ENCODE measurements around the gene TNFSF13. TPM values are rescaled to one million over a fixed set of nuclear protein-coding genes. Genes with fewer than 3 reads are reported as not detected.

The TNFSF13 gene
- total RNA-seq, 1 experiment from 2014 or later, result 0.40 TPM

DNA sequence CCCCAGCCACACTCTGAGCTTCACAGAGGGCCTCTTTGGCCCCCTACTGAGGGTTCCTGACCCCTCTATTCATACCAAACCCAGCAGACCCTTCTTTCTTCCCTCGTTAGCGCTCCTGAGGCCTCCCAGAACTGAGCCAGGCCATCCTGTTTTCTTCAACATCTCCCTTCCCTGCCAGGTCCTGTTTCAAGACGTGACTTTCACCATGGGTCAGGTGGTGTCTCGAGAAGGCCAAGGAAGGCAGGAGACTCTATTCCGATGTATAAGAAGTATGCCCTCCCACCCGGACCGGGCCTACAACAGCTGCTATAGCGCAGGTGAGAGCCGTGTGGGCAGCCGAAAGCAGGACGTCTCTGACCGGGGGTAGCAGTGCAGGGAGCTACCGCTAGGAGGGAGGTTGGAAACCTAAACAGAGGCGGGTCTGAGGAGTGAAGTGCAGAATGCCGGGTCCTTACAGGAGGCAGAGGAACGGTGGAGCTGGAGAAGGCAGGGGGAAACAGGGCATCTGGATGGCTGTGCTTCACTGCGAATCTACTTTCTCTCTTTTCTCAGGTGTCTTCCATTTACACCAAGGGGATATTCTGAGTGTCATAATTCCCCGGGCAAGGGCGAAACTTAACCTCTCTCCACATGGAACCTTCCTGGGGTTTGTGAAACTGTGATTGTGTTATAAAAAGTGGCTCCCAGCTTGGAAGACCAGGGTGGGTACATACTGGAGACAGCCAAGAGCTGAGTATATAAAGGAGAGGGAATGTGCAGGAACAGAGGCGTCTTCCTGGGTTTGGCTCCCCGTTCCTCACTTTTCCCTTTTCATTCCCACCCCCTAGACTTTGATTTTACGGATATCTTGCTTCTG, 1.9 kb downstream of the TNFSF13 start:
- peak; percentile 43 to 46 for DNase-seq
- Histone ChIP-seq H3K9me3 (replicated peaks) (no peaks in the 10 kb centered on the region), H3K36me3 (peaks cover 9% of the 10 kb centered on the region), H3K27me3 (no peaks in the 10 kb centered on the region), H3K27ac (no peak overlapping the region), H3K4me1 (0 out of 2 replicates have a peak, but pooled peaks cover 5% of the 10 kb centered on the region), H3K4me3 (peak overlapping the region; percentile 76)

DNA sequence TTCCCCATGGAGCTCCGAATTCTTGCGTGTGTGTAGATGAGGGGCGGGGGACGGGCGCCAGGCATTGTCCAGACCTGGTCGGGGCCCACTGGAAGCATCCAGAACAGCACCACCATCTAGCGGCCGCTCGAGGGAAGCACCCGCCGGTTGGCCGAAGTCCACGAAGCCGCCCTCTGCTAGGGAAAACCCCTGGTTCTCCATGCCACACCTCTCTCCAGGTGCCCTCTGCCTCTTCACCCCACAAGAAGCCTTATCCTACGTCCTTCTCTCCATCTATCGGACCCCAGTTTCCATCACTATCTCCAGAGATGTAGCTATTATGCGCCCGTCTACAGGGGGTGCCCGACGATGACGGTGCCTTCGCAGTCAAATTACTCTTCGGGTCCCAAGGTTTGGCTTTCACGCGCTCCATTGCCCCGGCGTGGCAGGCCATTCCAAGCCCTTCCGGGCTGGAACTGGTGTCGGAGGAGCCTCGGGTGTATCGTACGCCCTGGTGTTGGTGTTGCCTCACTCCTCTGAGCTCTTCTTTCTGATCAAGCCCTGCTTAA, 2.6 kb downstream of the TNFSF13 start:
- H3K9me3 ChIP-seq (replicated peaks), result no peaks in the 10 kb centered on the region

DNA sequence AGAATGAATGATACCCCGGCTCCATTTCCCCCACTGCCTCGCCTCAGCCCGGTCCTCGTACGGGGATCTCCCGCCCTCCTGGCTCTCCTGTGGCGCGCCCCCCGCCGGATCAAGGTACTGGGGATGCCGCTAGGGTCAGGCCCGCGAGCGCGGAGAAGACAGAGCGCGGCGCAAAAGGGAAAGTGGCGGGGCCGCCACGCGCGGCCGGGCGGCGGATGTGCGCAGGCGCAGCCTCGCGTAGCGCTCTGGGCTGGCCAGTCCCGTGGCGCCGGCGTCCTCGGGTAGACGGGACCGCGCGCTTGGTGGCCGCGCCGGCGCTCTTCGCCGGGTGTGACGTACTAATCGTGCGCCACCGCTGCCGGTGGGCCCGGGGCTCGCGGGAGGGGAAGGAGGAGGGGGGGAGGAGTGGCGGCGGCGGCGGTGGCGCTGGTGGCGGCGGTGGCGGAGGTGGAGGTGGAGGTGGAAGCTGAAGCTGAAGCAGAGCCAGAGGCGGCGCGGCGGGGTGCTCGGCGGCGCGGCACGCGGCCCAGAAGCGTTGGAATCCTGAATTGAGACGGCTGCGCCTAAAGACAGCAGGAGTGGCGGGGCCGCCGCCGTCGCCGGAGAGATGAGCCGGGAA, 3.1 kb downstream of the TNFSF13 start, which contains the start of gene SENP3:
Gene SENP3 (plus strand): TSS at position 331 of the 619 bp plus-strand sequence. CDS start 1,158 bp downstream, outside the sequence.
- Histone ChIP-seq H3K4me1 (0 out of 2 replicates have a peak, but pooled peaks cover 5% of the 10 kb centered on the region), H3K4me3 (peak within 1 kb of the TSS; percentile 76), H3K27me3 (no peaks in the 10 kb centered on the region), H3K9me3 (replicated peaks) (no peaks in the 10 kb centered on the region), H3K36me3 (peaks cover 13% of the 10 kb centered on the region), H3K27ac (peak within 1 kb of the TSS; percentile 55)
- DNase-seq, result peak; percentile 79 to 82

More for the DNA sequence above, 2.6 kb downstream of the TNFSF13 start:
- H3K27ac ChIP-seq, result peak overlapping the region; percentile 55
- peak overlapping the region; percentile 76 for H3K4me3 ChIP-seq
- H3K4me1 ChIP-seq, result 0 out of 2 replicates have a peak, but pooled peaks cover 5% of the 10 kb centered on the region
- no peaks in the 10 kb centered on the region for H3K27me3 ChIP-seq
- peaks cover 13% of the 10 kb centered on the region for H3K36me3 ChIP-seq
- peak; percentile 78 to 84 for DNase-seq

DNA sequence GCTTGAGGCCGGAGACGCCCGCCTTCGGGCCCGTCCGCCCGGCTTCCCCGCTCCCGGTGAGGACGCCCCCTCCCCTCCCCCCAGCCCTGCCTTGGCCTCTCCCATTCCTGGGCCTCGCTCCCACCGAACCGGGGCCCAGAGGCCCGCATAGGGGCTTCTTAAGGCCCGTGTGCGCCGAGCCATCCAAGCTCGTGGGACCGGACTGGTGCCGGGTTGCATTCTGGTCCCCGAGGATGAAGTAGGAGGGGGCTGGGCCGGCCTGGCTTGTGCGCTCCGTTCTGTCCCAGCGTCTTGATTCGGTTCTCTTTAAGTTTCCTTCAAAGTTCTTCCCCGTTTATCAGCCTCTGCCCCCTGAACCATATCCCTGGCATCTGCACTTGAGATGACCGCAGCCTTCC, 3.7 kb downstream of the TNFSF13 start:
- Histone ChIP-seq H3K9me3 (replicated peaks) (no peaks in the 10 kb centered on the region), H3K27me3 (no peaks in the 10 kb centered on the region), H3K36me3 (peaks cover 18% of the 10 kb centered on the region), H3K27ac (peak overlapping the region; percentile 55), H3K4me3 (peak overlapping the region; percentile 76), H3K4me1 (0 out of 2 replicates have a peak, but pooled peaks cover 5% of the 10 kb centered on the region)
- DNase-seq, result no peak

DNA sequence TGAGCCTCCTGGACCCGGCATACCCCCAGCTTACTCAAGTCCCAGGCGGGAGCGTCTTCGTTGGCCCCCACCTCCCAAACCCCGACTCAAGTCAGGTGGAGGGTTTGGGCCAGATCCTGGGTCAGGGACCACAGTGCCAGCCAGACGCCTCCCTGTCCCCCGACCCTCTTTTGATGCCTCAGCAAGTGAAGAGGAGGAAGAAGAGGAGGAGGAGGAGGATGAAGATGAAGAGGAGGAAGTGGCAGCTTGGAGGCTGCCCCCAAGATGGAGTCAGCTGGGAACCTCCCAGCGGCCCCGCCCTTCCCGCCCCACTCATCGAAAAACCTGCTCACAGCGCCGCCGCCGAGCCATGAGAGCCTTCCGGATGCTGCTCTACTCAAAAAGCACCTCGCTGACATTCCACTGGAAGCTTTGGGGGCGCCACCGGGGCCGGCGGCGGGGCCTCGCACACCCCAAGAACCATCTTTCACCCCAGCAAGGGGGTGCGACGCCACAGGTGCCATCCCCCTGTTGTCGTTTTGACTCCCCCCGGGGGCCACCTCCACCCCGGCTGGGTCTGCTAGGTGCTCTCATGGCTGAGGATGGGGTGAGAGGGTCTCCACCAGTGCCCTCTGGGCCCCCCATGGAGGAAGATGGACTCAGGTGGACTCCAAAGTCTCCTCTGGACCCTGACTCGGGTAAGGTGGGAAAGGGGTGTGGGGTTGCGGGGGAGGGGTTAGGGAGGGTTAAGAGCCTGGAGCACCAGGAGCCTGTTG, 4.7 kb downstream of the TNFSF13 start:
- no peak overlapping the region for H3K27ac ChIP-seq
- peaks cover 18% of the 10 kb centered on the region for H3K36me3 ChIP-seq
- no peak overlapping the region; the same call in 1 of the 2 replicates for H3K4me3 ChIP-seq
- H3K4me1 ChIP-seq, result 0 out of 2 replicates have a peak, but pooled peaks cover 2% of the 10 kb centered on the region
- no peaks in the 10 kb centered on the region for H3K9me3 ChIP-seq (replicated peaks)
- H3K27me3 ChIP-seq, result no peaks in the 10 kb centered on the region
- no peak for DNase-seq

DNA sequence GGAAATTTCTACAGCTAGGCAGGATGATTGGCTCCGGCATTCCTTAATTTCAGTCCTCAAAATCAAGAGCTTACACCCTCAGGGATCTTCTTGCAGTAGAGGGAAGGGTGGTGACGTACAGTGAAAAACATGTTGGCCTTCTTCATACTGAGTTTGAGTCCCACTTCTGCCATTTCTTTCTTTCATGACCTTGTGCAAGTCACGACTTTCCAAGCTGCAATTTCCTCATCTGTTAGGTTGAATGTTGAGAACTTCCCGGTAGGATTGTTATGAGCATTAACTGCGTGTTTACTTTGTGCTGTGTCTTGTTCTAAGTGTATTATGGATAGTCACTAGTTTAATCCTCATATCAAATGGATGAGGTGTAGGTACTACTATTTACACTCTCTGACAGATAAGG, 11.0 kb downstream of the TNFSF13 start:
- Histone ChIP-seq H3K27me3 (no peaks in the 10 kb centered on the region), H3K4me3 (no peak overlapping the region), H3K27ac (no peak overlapping the region), H3K4me1 (no peaks in the 10 kb centered on the region), H3K36me3 (peaks cover 38% of the 10 kb centered on the region), H3K9me3 (replicated peaks) (no peaks in the 10 kb centered on the region)
- DNase-seq, result no peak

DNA sequence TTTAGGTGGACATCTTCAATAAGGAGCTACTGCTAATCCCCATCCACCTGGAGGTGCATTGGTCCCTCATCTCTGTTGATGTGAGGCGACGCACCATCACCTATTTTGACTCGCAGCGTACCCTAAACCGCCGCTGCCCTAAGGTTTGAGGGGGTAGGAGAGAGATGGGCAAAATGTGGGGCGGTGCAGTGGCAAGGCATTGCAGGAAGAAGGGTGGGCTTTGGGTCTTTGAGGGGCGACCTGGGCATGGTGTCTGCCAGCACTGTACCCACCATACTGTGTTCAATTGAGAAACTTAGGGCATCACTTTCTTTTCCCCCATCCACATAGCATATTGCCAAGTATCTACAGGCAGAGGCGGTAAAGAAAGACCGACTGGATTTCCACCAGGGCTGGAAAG, 11.8 kb downstream of the TNFSF13 start:
- Histone ChIP-seq H3K36me3 (peaks cover 39% of the 10 kb centered on the region), H3K27ac (no peak overlapping the region), H3K9me3 (replicated peaks) (no peaks in the 10 kb centered on the region), H3K4me3 (no peak overlapping the region), H3K27me3 (no peaks in the 10 kb centered on the region), H3K4me1 (no peaks in the 10 kb centered on the region)
- no peak for DNase-seq

DNA sequence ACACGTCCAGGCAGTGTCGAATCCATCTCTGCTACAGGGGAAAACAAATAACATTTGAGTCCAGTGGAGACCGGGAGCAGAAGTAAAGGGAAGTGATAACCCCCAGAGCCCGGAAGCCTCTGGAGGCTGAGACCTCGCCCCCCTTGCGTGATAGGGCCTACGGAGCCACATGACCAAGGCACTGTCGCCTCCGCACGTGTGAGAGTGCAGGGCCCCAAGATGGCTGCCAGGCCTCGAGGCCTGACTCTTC, 13.7 kb downstream of the TNFSF13 start:
- no peak for DNase-seq
- no peaks in the 10 kb centered on the region for H3K4me1 ChIP-seq
- H3K36me3 ChIP-seq, result peaks cover 48% of the 10 kb centered on the region
- H3K9me3 ChIP-seq (replicated peaks), result no peaks in the 10 kb centered on the region
- no peak overlapping the region for H3K27ac ChIP-seq
- no peaks in the 10 kb centered on the region for H3K27me3 ChIP-seq
- H3K4me3 ChIP-seq, result peak overlapping the region; percentile 40

DNA sequence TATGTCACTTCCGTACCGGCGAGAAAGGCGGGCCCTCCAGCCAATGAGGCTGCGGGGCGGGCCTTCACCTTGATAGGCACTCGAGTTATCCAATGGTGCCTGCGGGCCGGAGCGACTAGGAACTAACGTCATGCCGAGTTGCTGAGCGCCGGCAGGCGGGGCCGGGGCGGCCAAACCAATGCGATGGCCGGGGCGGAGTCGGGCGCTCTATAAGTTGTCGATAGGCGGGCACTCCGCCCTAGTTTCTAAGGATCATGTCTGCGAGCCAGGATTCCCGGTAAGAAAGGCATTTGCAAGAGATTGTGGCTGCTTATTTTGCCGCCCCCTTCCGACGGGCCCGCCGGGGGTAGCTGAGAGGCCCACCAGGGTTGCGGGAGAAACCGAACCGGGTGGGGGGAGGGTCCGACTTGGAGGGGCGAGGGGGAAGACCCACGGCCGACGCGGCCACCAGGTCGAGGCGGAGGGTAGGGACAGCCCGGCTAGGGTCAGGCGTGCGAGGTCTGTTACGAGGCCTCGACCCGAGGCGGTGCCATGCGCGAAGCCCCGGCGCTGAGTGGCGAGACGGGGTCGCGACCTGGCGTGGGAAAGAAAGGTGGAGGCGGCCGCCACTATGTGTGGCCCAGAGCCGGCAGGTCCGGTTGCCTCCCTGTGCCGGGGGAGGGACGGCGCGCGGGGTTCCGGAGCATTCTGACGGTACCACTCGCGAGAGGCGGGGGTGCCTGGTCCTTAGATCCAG, 14.2 kb downstream of the TNFSF13 start:
- Histone ChIP-seq H3K27ac (peak overlapping the region; percentile 81), H3K4me1 (no peaks in the 10 kb centered on the region), H3K4me3 (peak overlapping the region; percentile 81), H3K9me3 (replicated peaks) (no peaks in the 10 kb centered on the region), H3K36me3 (peaks cover 53% of the 10 kb centered on the region), H3K27me3 (no peaks in the 10 kb centered on the region)
- DNase-seq, result peak; percentile 96 to 97

DNA sequence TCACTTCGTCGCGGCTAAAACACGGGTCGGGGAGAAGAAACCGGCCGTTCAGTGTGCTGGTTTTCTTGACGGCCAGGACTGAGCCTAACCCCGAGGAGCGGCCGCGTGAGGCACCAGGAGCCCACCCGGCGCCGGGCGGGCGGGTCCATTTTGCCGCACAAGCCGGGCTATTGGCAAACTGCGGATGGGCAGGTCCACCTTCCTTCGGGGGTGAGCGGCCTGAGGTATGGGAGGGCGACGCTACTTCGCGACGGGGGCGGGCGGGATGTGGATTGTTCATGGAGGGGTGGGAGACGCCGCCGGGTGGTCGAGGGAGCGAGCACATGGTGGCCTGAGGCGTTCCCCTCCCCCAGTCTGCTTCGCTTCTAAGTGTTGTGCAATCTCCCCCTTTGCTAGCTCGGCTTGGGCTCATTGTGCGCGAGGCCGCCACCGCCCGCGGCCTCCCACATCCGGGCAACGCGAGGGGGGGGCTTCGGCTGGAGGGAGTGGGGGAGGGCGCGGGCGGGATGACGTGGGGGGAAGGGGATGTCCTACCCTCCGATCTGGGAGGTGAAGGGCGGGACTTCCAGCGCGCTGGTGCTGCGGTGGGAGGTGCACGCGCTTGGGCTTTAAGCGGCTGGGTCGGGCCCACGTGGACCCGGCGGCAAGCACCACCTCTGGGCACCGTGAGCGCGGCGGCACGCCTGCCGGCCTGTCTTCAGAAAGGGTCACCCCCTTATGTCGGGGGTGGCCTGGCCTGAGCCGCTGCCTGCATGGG, 15.0 kb downstream of the TNFSF13 start:
- no peaks in the 10 kb centered on the region for H3K27me3 ChIP-seq
- H3K4me3 ChIP-seq, result peak overlapping the region; percentile 81
- no peaks in the 10 kb centered on the region for H3K9me3 ChIP-seq (replicated peaks)
- H3K4me1 ChIP-seq, result no peaks in the 10 kb centered on the region
- DNase-seq, result peak; percentile 73 to 78
- peaks cover 59% of the 10 kb centered on the region for H3K36me3 ChIP-seq
- H3K27ac ChIP-seq, result peak overlapping the region; percentile 81

DNA sequence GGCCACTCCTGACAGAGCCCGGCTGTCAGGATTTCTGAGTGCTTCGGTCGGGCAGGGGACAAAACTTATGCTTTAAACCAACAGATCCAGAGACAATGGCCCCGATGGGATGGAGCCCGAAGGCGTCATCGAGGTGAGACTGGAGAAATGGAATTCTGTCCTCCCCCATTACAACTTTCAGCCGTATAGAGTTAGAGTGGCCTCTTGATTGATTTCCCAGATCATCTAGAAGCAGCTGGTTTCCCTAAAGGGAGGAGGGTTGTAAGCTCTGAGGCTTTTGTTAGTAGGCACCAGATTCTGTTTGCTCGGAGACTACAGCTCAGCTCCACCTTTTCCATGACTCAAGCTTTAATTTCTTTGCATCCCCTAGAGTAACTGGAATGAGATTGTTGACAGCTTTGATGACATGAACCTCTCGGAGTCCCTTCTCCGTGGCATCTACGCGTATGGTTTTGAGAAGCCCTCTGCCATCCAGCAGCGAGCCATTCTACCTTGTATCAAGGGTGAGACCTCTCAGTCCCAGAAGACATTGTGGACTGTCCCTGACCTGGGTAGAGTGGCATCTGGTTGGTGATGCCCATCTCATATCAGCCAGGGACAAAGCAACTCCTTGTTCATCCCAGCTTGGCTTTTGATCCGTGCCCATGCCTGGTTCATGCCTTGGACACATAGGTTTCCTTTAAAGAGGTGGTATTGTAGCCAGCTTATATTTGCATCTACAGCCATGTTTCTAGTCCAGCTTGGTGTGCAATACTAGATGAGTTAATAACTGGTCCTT, 15.8 kb downstream of the TNFSF13 start:
- Histone ChIP-seq H3K27ac (no peak overlapping the region), H3K36me3 (peaks cover 67% of the 10 kb centered on the region), H3K27me3 (no peaks in the 10 kb centered on the region), H3K4me3 (peak overlapping the region; percentile 81), H3K9me3 (replicated peaks) (no peaks in the 10 kb centered on the region), H3K4me1 (no peaks in the 10 kb centered on the region)
- DNase-seq, result no peak

DNA sequence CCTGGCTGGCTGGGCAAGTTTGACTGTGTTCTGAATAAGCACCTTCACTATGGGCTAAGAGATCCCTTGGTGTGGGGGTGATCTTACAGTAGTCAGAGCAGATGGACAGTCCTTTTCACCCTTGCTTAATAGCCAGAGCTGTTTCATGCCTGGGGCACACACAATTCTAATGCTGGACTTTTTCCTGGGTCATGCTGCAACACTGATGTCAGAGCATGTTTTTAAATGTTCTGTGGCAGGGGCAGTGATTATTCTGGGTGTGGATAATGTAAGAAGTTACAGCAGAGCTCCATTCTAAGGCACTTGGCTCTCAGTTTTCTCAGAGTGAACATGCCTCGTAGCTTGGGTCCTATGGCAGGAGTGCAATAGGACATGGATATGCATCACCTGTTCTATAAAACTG, 16.9 kb downstream of the TNFSF13 start:
- no peak for DNase-seq
- Histone ChIP-seq H3K4me3 (no peak overlapping the region), H3K36me3 (peaks cover 72% of the 10 kb centered on the region), H3K4me1 (no peaks in the 10 kb centered on the region), H3K9me3 (replicated peaks) (no peaks in the 10 kb centered on the region), H3K27ac (no peak overlapping the region), H3K27me3 (no peaks in the 10 kb centered on the region)

DNA sequence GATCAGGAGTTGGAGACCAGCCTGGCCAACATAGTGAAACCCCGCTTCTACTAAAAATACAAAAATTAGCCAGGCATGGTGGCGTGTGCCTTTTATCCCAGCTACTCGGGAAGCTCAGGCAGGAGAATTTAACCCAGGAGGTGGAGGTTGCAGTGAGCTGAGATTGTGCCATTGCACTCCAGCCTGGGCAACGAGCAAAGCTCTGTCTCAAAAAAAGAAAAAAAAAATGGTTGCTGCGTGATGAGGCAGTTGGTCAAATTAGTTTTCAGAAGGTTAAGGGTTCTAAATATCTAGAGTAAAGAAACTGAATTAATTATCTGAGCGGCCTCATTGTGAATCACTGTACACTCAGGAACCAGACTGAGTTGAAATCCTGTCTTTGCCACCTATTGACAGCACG, 17.4 kb downstream of the TNFSF13 start:
- Histone ChIP-seq H3K27ac (no peak overlapping the region), H3K9me3 (replicated peaks) (no peaks in the 10 kb centered on the region), H3K36me3 (peaks cover 70% of the 10 kb centered on the region), H3K4me3 (no peak overlapping the region), H3K4me1 (no peaks in the 10 kb centered on the region), H3K27me3 (no peaks in the 10 kb centered on the region)
- DNase-seq, result no peak
